ENCODE measurements around the gene CLBA1. TPM values are rescaled to one million over a fixed set of nuclear protein-coding genes. Genes with fewer than 3 reads are reported as not detected.

CLBA1 gene
- total RNA-seq, 2 experiments from 2014 or later, result 1.2 TPM

GRCh38 chr14:105005929-105006830 lies 20.6 kb downstream of the CLBA1 start:
- DNase-seq (no peak), ATAC-seq (ENCODE audit: low read depth) (peak; percentile 9)
- Mint-ChIP-seq H3K9me3 (no peaks in the 10 kb centered on the region), H3K27ac (no peak overlapping the region), H3K4me1 (no peaks in the 10 kb centered on the region), H3K36me3 (peaks cover 5% of the 10 kb centered on the region), H3K4me3 (no peak overlapping the region), H3K27me3 (no peaks in the 10 kb centered on the region)
- POLR2A ChIA-PET, result interaction anchor here (0.8 to 1.0 kb wide), 4 partner anchors 9 to 14 kb away, joined by 3 to 4 read pairs (median 3); partner anchors contain the start of gene CDCA4

GRCh38 chr14:105006831-105007592 lies 21.4 kb downstream of the CLBA1 start:
- Mint-ChIP-seq H3K4me3 (no peak overlapping the region), H3K27me3 (no peaks in the 10 kb centered on the region), H3K9me3 (no peaks in the 10 kb centered on the region), H3K27ac (no peak overlapping the region), H3K4me1 (peaks cover 2% of the 10 kb centered on the region), H3K36me3 (peaks cover 10% of the 10 kb centered on the region)
- DNase-seq (no peak), ATAC-seq (ENCODE audit: low read depth) (no peak)
- POLR2A ChIA-PET, result interaction anchor here (1.0 kb wide), 1 partner anchor 10 kb away, joined by 3 read pairs; no protein-coding TSS in a partner anchor

- no peak for ATAC-seq (ENCODE audit: low read depth)
- no peak overlapping the region for H3K27ac Mint-ChIP-seq
- H3K4me3 Mint-ChIP-seq, result no peak overlapping the region
- POLR2A ChIA-PET, result no interaction called here
- peaks cover 10% of the 10 kb centered on the region for H3K36me3 Mint-ChIP-seq
- DNase-seq, result no peak
- H3K4me1 Mint-ChIP-seq, result peaks cover 2% of the 10 kb centered on the region
- no peaks in the 10 kb centered on the region for H3K9me3 Mint-ChIP-seq
- no peaks in the 10 kb centered on the region for H3K27me3 Mint-ChIP-seq
Observed at GRCh38 chr14:105007593-105008264, 22.1 kb downstream of the CLBA1 start.

GRCh38 chr14:105010106-105010505 lies 24.5 kb downstream of the CLBA1 start:
- no peaks in the 10 kb centered on the region for H3K27me3 Mint-ChIP-seq
- peaks cover 11% of the 10 kb centered on the region for H3K4me1 Mint-ChIP-seq
- DNase-seq (no peak), ATAC-seq (ENCODE audit: low read depth) (no peak)
- POLR2A ChIA-PET, result no interaction called here
- no peak overlapping the region for H3K27ac Mint-ChIP-seq
- peaks cover 12% of the 10 kb centered on the region for H3K36me3 Mint-ChIP-seq
- H3K4me3 Mint-ChIP-seq, result no peak overlapping the region
- H3K9me3 Mint-ChIP-seq, result no peaks in the 10 kb centered on the region

- no peak overlapping the region for H3K4me3 Mint-ChIP-seq
- H3K4me1 Mint-ChIP-seq, result peaks cover 19% of the 10 kb centered on the region
- peaks cover 18% of the 10 kb centered on the region for H3K36me3 Mint-ChIP-seq
- no peaks in the 10 kb centered on the region for H3K27me3 Mint-ChIP-seq
- no peak for DNase-seq
- no peak overlapping the region for H3K27ac Mint-ChIP-seq
- no peaks in the 10 kb centered on the region for H3K9me3 Mint-ChIP-seq
- ATAC-seq (ENCODE audit: low read depth), result no peak
- POLR2A ChIA-PET, result interaction anchor here (1.1 kb wide), 1 partner anchor 21 kb away, joined by 3 read pairs; no protein-coding TSS in a partner anchor
Observed at GRCh38 chr14:105010891-105011291, 25.3 kb downstream of the CLBA1 start.

- DNase-seq, result no peak
- no peak for ATAC-seq (ENCODE audit: low read depth)
- Mint-ChIP-seq H3K27ac (no peak overlapping the region), H3K4me3 (no peak overlapping the region), H3K4me1 (peaks cover 24% of the 10 kb centered on the region), H3K27me3 (no peaks in the 10 kb centered on the region), H3K9me3 (no peaks in the 10 kb centered on the region), H3K36me3 (peaks cover 21% of the 10 kb centered on the region)
- POLR2A ChIA-PET, result interaction anchor here (1.1 kb wide), 1 partner anchor 21 kb away, joined by 3 read pairs; no protein-coding TSS in a partner anchor
Observed at GRCh38 chr14:105011312-105011990, 25.9 kb downstream of the CLBA1 start.

GRCh38 chr14:105012171-105012985 lies 26.8 kb downstream of the CLBA1 start:
- Mint-ChIP-seq H3K27me3 (no peaks in the 10 kb centered on the region), H3K27ac (no peak overlapping the region), H3K4me3 (no peak overlapping the region), H3K36me3 (peaks cover 23% of the 10 kb centered on the region), H3K4me1 (peaks cover 32% of the 10 kb centered on the region), H3K9me3 (no peaks in the 10 kb centered on the region)
- ATAC-seq (ENCODE audit: low read depth) (no peak), DNase-seq (no peak)
- POLR2A ChIA-PET, result no interaction called here

- peaks cover 26% of the 10 kb centered on the region for H3K36me3 Mint-ChIP-seq
- H3K27me3 Mint-ChIP-seq, result no peaks in the 10 kb centered on the region
- POLR2A ChIA-PET, result no interaction called here
- no peak overlapping the region for H3K27ac Mint-ChIP-seq
- no peaks in the 10 kb centered on the region for H3K9me3 Mint-ChIP-seq
- no peak overlapping the region for H3K4me3 Mint-ChIP-seq
- ATAC-seq (ENCODE audit: low read depth) (no peak), DNase-seq (no peak)
- peaks cover 37% of the 10 kb centered on the region for H3K4me1 Mint-ChIP-seq
Observed at GRCh38 chr14:105013150-105013785, 27.7 kb downstream of the CLBA1 start.

- H3K27ac Mint-ChIP-seq, result peak overlapping the region; percentile 75
- peaks cover 41% of the 10 kb centered on the region for H3K4me1 Mint-ChIP-seq
- POLR2A ChIA-PET, result no interaction called here
Observed at GRCh38 chr14:105014032-105014431, 28.4 kb downstream of the CLBA1 start.

GRCh38 chr14:105014631-105015030 lies 29.0 kb downstream of the CLBA1 start:
- H3K27ac Mint-ChIP-seq, result peak overlapping the region; percentile 21
- H3K4me1 Mint-ChIP-seq, result peaks cover 45% of the 10 kb centered on the region
- no peaks in the 10 kb centered on the region for H3K9me3 Mint-ChIP-seq
- H3K36me3 Mint-ChIP-seq, result peaks cover 35% of the 10 kb centered on the region
- no peaks in the 10 kb centered on the region for H3K27me3 Mint-ChIP-seq
- POLR2A ChIA-PET, result interaction anchor here (1.4 kb wide), 1 partner anchor 29 kb away, joined by 3 read pairs; the partner anchor contains the start of gene CLBA1
- DNase-seq (no peak), ATAC-seq (ENCODE audit: low read depth) (no peak)
- H3K4me3 Mint-ChIP-seq, result no peak overlapping the region

More at GRCh38 chr14:105014032-105014431, 28.4 kb downstream of the CLBA1 start:
- Mint-ChIP-seq H3K9me3 (no peaks in the 10 kb centered on the region), H3K36me3 (peaks cover 30% of the 10 kb centered on the region), H3K4me3 (no peak overlapping the region), H3K27me3 (no peaks in the 10 kb centered on the region)
- DNase-seq, result no peak
- ATAC-seq (ENCODE audit: low read depth), result no peak

GRCh38 chr14:105015242-105015641 lies 29.7 kb downstream of the CLBA1 start:
- no peak for ATAC-seq (ENCODE audit: low read depth)
- no peaks in the 10 kb centered on the region for H3K27me3 Mint-ChIP-seq
- POLR2A ChIA-PET, result interaction anchor here (1.4 kb wide), 1 partner anchor 30 kb away, joined by 3 read pairs; the partner anchor contains the start of gene CLBA1

More at GRCh38 chr14:105015242-105015641, 29.7 kb downstream of the CLBA1 start:
- no peak for DNase-seq
- Mint-ChIP-seq H3K9me3 (no peaks in the 10 kb centered on the region), H3K36me3 (peaks cover 41% of the 10 kb centered on the region), H3K27ac (peak overlapping the region; percentile 74), H3K4me1 (peaks cover 47% of the 10 kb centered on the region), H3K4me3 (peak overlapping the region; percentile 38)

Data from activated naive CD8-positive, alpha-beta T cell treated with anti-CD3 and anti-CD28 coated beads, Interleukin-2, amount 10 ng/mL, durations not matched to agents 7 days and 5 days (primary cell).